A549 (cell line): ENCODE data around the gene MOK.

ENCODE experiments used
- BHLHE40 ChIP-seq: IDR thresholded peaks from 2 replicates; pipeline ENCODE4 v1.6.1; 2012; ENCODE audit warnings: low read depth, low read length, inconsistent platforms
- CTCF ChIP-seq: fragments of >200 bp; sonication (Bioruptor Twin); formaldehyde crosslinking; IDR thresholded peaks from 3 replicates; pipeline ENCODE4 v1.5.1; 2016
- ESRRA ChIP-seq: fragments of 150-350 bp; IDR thresholded peaks from 2 replicates; pipeline ENCODE4 v1.6.1; 2014; ENCODE audit warnings: mild to moderate bottlenecking, low read length, borderline replicate concordance
- SMC3 ChIP-seq: fragments of >200 bp; sonication (Bioruptor Twin); formaldehyde crosslinking; IDR thresholded peaks from 3 replicates; pipeline ENCODE4 v1.6.1; 2018; ENCODE audit warnings: inconsistent platforms
- ZNF302 ChIP-seq: fragments of 250-450 bp; sonication (Bioruptor Pico); IDR thresholded peaks from 2 replicates; pipeline ENCODE4 v1.9.0; 2021; ENCODE audit warnings: inconsistent platforms, mild to moderate bottlenecking, moderate library complexity

GRCh38 chr14:102221026-102221425, 83.9 kb downstream of the MOK start:
- TF ChIP-seq CTCF (no peak), SMC3 (no peak), ESRRA (no peak), BHLHE40 (no peak), ZNF302 (CRISPR knock-in tag) (no peak)
